Measurements from ENCODE around the gene MAOA. TPM values are rescaled to one million over a fixed set of nuclear protein-coding genes. Genes with fewer than 3 reads are reported as not detected.
"Not testable (repeated sequence)": the region's sequence is repeated elsewhere in the genome, so short reads cannot be mapped to it uniquely, and the experiment has no call there.

MAOA gene
- total RNA-seq, 2 donors from 2014 or later = 57.3 to 90.5 TPM

DNA sequence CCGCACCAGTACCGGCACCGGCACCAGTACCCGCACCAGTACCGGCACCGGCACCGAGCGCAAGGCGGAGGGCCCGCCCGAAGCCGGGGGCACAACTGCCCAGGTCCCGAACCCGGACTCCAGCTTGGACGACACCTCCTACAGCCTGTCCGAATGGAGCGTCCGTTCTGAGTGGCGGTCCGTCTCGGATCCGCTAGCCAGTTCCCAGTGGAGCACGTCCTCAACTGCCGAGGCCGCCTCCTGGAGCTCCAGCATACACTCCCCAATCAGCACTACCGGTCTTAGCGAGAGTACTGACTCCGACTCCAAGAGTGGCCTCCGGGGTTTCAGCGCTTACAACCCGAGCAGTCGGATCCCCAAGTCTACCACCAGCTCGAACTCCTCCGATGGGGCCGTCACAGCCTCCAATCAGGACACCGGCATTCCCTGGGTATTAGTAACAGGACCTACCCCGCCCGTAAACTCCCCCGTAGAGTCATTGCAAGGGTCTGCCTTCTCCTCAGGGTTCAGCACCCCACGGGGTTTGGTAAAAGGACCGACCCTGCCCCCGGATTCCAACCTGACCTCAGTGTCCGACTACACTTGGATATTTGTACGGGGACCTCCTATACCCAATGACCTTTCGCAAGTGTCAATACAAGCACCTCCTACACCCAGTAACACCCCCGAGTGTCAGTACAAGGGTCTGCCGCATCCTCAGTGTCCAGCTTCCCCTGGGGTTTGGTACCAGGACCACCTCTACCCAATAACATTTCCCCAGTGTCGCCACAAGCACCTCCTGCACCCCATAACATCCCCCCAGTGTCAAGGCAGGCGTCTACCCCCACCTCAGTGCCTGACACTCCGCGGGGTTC is 721 bp upstream of the MAOA start:
- peak; percentile 85 for DNase-seq (ENCODE audit: low spot score)
- intact Hi-C loops (cut with DNase I) = loop anchor here in 1 of 2 donors (10.0 kb wide), 1 partner anchor 89 kb away; no protein-coding TSS in a partner anchor

GRCh38 chrX:43657671-43658070 is 1.6 kb downstream of the MAOA start:
- DNase-seq (ENCODE audit: low spot score) = no peak
- intact Hi-C loops (cut with DNase I) = loop anchor here in 1 of 2 donors (10.0 kb wide), 1 partner anchor 87 kb away; no protein-coding TSS in a partner anchor

DNA sequence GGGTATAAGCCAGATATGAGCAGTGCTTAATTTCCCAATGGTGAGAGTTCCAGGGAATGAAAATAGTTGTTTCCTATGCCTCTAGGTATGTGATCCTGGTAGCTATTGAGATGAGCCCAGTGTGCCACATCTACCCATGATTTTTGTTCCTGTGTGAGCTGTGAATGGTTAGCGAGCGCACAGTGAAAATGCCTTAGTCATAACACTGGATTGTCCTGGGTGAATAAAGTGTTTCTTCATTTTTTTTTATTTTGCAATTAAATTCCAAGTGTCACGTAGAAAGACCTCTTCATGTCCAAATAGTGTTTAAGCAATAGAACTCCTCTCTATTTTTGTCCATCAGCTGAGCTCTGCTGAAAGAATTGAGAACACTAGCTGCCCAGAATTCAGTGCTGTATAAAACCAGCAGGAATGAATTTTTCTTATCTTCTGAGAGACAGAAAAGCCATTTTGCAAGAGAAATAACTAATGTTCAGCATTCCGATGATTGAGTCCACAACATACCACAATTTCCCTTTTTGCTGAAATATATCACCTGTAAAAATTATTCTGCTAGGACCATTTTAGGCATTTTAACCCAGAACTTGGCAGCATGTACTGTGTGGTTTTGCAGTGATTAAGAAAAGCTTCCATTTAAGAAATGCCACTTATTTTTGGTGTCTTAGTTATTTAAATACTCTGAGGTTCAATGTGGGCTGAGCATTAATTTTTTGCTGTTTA is 5.6 kb downstream of the MAOA start:
- no peak for DNase-seq (ENCODE audit: low spot score)

DNA sequence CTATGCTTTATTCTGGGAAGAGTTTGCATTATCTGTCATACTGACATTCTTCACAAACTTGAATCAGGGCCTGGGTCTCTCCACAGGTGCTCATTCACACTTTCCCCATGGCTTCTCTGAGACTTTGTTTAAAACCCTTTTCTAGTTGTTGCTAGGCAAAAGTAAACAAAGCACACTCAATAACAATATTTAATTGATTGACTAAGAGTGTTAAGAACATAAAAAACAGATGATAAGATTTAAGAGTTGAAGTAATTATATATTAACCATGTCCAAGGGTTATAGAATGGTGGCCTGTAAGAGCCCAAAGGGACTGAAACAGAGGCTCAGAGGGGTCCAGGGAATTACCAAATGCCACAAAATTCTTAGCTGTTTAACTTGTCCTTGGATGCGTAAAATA is 7.1 kb downstream of the MAOA start:
- intact Hi-C loops (cut with DNase I) = no loop called here
- no peak for DNase-seq (ENCODE audit: low spot score)

More for the DNA sequence above, 5.6 kb downstream of the MAOA start:
- intact Hi-C loops (cut with DNase I) = no loop called here

DNA sequence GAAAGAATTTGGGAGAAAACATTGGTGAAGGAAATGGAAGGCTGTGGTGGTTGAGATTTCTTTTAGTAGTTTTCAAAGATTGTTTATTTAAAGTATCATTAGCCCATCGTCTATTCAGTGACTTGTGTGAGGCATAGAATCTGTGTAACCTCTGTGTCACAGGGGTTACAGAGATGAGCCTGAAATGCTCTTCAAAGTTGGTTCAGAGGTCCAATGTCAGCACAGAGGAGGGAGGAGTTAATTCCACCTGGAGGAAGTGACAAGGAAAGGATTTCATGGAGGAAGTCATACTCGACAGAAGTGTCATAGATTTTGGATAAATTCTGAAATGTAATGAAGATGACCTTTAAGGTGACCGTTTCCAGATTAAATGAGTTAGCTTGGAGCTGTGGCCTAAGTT is 8.2 kb downstream of the MAOA start:
- intact Hi-C loops (cut with DNase I) = no loop called here
- no peak for DNase-seq (ENCODE audit: low spot score)

GRCh38 chrX:43664708-43665107 is 8.6 kb downstream of the MAOA start:
- DNase-seq (ENCODE audit: low spot score) = no peak
- intact Hi-C loops (cut with DNase I) = no loop called here

DNA sequence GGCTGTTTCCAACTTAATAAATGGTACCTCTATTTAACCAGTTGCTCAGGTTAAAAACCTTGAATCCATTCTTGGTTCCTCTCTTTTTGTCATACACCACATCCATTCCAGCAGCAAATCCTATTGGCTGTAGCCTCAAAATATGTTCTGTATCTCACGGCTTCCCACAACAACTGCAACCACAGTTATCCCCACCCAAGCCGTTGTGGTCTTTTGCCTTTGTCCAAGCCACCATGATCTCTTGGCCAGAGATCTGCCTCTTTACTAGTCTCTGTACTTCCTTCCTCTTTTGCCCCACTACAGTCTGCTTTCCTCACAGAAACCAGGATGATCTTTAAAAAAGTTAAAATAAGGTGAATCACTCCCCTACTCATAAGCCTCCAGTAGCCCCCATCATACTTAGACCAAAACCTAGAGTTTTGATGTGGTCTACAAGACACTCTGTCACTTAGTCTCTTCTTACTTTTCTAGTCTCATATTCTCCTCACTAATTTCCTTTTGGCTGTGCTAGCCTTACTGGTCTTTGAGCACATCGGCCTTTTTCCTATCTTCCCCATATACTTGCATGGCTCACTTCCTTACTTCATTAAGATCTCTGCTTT is 10.3 kb downstream of the MAOA start:
- DNase-seq (ENCODE audit: low spot score) = no peak
- intact Hi-C loops (cut with DNase I) = no loop called here

- intact Hi-C loops (cut with DNase I); DNase-seq (ENCODE audit: low spot score): not testable (repeated sequence)
These were observed 20.0 kb downstream of the MAOA start for GRCh38 chrX:43675965-43676628.

- intact Hi-C loops (cut with DNase I) = no loop called here
- DNase-seq (ENCODE audit: low spot score) = no peak
These were observed 21.0 kb downstream of the MAOA start for GRCh38 chrX:43676971-43677572.

- DNase-seq (ENCODE audit: low spot score) = no peak
- intact Hi-C loops (cut with DNase I) = no loop called here
These were observed 21.9 kb downstream of the MAOA start for GRCh38 chrX:43677993-43678392.

DNA sequence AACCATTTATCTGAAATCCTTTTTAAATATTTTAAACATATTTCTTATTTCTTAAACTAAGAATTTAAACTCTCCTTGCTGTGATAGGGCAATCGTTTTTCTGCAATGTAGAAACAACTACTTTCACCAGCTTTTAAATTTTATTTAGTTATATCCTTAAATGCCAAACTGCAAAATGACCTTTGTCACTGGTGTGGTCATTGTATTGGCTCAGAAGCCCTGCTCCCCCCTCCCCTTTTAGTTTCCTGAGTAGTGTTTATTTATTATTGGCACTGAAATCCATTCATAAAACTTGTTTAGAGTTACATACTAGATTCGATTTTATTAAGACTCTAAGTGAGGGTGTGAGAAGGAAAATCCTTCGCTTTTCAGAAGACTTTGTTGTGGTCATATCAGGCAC is 23.0 kb downstream of the MAOA start:
- no peak for DNase-seq (ENCODE audit: low spot score)
- intact Hi-C loops (cut with DNase I) = no loop called here

- intact Hi-C loops (cut with DNase I) = no loop called here
- no peak for DNase-seq (ENCODE audit: low spot score)
These were observed 23.7 kb downstream of the MAOA start for GRCh38 chrX:43679778-43680177.

DNA sequence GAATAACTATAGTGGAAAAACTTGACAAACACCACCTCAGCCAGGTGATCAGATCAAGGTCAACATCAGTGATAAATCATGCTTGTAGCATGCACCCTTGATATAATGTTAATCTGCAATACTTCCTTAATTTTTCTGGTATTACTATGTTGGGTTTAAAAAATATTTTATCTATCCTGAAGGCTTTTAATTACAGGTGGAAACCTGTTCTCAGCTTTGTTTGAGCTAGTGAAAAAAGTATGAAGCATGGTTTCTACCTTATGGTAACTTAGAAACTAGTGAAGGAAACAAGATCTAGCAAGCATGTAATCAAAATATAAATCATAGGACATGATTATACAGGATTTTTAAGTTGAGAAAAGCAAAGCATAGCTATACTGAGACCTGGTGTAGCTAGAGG is 26.6 kb downstream of the MAOA start:
- no peak for DNase-seq (ENCODE audit: low spot score)
- intact Hi-C loops (cut with DNase I) = no loop called here

- intact Hi-C loops (cut with DNase I) = no loop called here
- no peak for DNase-seq (ENCODE audit: low spot score)
These were observed 29.1 kb downstream of the MAOA start for GRCh38 chrX:43685221-43685620.

DNA sequence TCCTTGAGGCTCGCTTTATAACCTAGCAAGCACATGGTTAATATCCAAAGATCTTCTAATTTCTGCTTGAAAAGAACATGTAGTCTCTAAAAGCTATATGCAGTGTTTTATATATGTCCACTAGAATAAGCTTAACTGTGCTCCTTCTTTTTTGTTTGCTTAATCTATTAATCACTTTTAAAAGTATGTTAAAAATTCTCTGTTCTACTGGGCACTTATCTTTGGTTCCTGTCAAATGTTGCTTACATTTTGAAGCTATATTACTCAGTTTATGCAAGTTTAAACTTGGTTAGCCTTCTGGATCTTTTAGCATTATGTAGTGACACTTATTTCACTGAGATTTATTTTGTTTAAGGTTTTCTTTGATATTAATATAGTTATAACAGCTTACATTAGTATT is 32.5 kb downstream of the MAOA start:
- intact Hi-C loops (cut with DNase I) = no loop called here
- DNase-seq (ENCODE audit: low spot score) = no peak

DNA sequence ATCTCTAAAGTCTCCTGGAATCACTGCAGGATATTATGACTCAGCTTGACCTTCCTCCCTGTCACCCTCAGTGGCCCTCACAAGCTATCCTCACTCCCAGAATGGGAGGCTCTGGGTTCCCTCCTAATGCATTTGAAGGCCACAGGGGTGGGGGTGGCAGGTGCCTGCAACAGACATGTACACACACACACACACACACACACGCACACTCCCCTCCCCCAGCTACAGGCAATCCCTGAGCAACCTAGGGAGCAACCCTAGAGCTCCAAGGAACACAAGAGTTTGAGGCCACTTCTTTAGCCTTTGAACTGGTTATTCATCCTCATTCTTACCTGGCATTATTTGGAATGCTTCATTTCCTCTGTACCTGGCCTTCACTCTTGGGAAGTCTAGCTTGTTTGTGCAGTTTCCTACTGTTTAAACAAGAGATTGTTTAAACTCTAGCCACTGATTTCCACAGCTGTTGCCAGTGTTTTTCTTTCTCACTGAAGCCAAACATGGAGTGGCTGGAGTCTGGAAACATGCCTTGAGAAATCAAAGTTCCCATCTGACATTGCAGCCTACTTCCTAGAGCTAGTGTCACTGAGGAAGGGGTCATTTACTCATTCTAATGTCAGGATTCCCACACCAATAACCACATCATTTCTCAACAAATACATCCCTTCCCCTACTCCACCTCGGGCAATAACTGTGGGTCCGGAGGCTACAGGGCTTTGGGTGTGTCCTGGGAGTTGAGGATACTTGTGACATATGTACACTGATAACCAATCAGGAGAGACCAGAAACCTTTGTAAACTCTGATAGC is 37.7 kb downstream of the MAOA start:
- no peak for DNase-seq (ENCODE audit: low spot score)

DNA sequence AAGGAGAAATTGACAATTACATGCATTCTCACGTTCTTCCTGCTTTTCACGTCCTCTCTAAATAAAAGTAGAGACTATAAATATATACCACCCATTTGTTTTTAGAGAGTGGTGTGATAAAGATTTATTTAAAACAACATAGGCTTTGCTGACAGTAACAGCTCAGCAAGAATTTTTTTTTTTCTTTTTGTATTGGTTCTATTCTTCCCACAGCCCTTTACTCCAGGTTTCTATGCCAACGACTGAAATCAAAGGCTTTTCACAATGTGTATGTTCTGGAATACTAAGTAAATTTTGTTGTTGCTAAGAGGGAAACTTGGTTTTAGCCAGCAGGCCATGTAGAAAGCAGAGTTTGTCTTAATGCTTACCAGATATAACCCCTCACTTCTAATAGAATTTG is 43.4 kb downstream of the MAOA start:
- intact Hi-C loops (cut with DNase I) = no loop called here
- no peak for DNase-seq (ENCODE audit: low spot score)

More for the DNA sequence above, 37.7 kb downstream of the MAOA start:
- intact Hi-C loops (cut with DNase I) = no loop called here

- no peak for DNase-seq (ENCODE audit: low spot score)
- intact Hi-C loops (cut with DNase I) = no loop called here
These were observed 46.0 kb downstream of the MAOA start for GRCh38 chrX:43702079-43702524.

All from posterior vena cava (tissue), 2 donors.